ENCODE measurements around the gene DLGAP1.
"Not testable (repeated sequence)": the region's sequence is repeated elsewhere in the genome, so short reads cannot be mapped to it uniquely, and the experiment has no call there.

DLGAP1 gene

GRCh38 chr18:4068552-4069158 is 386.5 kb downstream of the DLGAP1 start:
- DNase-seq (ENCODE audit: low spot score), result peak; percentile 38
- peak; percentile 34 for TF ChIP-seq CTCF (IDR thresholded peaks at IDR 0.05; ENCODE audit: extremely low read depth, missing control alignments)

GRCh38 chr18:4063545-4063944 is 391.6 kb downstream of the DLGAP1 start:
- no peak for DNase-seq (ENCODE audit: low spot score)
- TF ChIP-seq CTCF (IDR thresholded peaks at IDR 0.05; ENCODE audit: extremely low read depth, missing control alignments), result no peak

DNA sequence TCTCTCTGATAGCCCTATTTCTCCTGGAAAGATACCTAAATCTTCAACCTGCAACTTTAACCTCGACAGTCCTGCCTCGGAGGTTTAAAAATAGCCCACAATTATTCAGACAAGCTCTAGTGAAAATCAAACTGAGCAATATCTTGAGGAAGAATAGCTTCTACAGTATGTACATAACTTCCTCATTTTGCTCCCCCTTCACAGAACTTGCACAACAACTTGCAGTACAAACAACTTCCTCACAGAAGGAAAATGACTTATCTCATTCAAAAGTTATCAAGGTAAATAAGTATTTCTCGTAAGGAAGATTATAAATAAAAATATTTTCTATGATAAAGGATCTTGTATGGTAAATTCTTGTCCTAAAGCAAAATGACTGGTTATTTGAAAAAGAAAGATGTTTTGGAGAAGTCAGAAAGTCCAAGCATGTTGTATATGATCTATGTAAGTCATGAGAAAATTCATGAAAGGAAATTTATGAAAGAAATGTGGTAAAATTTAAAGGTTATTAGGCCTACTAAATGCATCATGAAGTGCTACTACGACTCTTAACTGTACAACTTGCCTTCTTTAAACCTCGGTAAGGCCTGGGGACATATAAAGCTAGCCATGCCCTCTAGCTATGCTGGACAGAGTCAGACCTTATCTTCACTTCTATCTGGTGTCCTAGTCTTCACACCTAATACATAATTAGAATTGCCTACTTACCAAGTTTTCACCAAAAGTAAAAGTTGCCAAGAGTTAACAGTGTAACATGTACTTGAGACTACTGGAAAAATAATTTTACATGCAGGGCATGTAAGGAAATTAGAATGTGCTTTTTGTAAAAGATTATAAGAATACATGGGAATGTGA is 394.5 kb downstream of the DLGAP1 start:
- DNase-seq (ENCODE audit: low spot score), result no peak
- TF ChIP-seq CTCF (IDR thresholded peaks at IDR 0.05; ENCODE audit: extremely low read depth, missing control alignments), result no peak

- no peak for TF ChIP-seq CTCF (IDR thresholded peaks at IDR 0.05; ENCODE audit: extremely low read depth, missing control alignments)
- DNase-seq (ENCODE audit: low spot score), result no peak
Measured at GRCh38 chr18:4058179-4058578, 396.9 kb downstream of the DLGAP1 start.

DNA sequence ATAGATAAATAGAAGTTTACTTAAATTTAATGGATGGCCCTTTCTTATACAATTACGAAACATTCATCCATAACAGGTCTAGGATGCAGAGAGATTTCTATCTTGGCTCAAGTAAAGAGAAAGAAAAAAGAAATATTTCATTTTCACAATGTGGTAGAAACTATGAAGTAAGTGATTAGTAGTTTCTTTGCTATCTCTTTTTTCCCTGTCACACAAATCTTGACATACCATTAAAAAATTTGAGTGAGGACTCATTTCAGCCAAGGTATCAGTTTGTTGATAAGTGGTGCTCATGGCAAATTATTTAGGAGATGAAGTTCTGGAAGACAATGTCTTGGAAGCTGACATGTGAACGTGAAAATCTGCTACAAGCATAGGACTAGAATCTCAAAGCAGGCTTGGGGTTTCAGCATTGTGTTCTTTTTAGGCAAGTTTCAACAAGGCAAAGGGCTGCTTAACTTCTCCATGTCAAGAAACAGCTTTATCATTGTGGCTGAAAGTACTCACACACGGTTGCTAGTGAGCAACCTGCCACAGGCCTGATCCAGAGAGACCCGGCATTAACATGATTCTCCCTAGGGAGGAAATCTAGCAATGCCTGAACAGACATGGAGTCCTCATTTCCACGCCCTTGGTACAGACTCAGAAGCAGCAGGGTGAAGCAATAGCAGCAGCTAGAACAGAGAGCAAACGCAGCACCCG is 414.6 kb downstream of the DLGAP1 start:
- no peak for TF ChIP-seq CTCF (IDR thresholded peaks at IDR 0.05; ENCODE audit: extremely low read depth, missing control alignments)
- DNase-seq (ENCODE audit: low spot score), result no peak

DNA sequence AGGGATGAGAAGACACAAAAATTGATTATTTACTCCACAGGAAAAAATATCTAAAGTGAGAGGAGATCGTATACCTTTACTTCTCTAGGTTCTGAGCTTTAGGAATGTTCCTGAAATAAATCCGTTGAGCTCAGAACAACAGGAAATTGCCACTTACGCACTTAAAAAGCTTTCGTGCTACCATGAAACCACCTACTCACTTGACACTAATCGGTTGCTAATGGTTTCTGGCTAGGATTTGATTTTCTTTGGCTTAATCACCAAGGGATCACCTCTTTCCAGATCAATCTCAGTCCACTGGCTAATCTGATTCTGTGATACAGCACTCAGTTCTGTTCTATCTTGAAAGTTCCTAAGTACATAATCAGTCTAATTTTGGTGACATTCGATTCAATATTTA is 419.6 kb downstream of the DLGAP1 start:
- no peak for TF ChIP-seq CTCF (IDR thresholded peaks at IDR 0.05; ENCODE audit: extremely low read depth, missing control alignments)
- no peak for DNase-seq (ENCODE audit: low spot score)

GRCh38 chr18:4034815-4035214 is 420.3 kb downstream of the DLGAP1 start:
- not testable (repeated sequence) for DNase-seq (ENCODE audit: low spot score)

Data from GM20000 (cell line).